Measurements from ENCODE around the gene KPNA6. TPM values are rescaled to one million over a fixed set of nuclear protein-coding genes. Genes with fewer than 3 reads are reported as not detected.

KPNA6 gene
- total and polyA plus RNA-seq, 2 of the 4 experiments (the other 2 are of a cell fraction), result 27.0 to 50.7 TPM

DNA sequence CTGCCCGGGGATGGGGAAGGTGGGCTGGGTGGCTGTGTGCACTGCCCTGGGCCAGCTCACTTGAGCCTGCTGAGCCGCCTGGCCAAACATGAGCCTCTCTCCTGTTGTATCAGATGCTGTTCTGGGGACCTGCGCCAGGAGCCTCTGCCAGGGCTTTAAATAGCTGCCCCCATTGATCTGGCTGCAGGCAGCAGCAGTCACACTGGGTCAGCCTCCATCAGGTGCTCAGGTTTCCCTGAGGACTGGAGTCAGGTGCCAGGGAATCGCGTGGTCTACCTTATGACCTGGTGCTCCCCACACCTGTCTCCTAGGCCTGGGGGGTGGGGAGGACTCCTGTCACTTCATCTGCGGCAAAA, 91.8 kb downstream of the KPNA6 start:
- H3K9ac ChIP-seq (ENCODE audit: low read depth, low read length), result peak overlapping the region; percentile 72
- peak overlapping the region; percentile 63; the same call in 1 of the 2 replicates for H3K4me3 ChIP-seq (ENCODE audit: insufficient read depth, low read depth, low read length)
- peak; percentile 26 for DNase-seq

More for the DNA sequence above, 91.8 kb downstream of the KPNA6 start:
- Histone ChIP-seq H4K20me1 (ENCODE audit: insufficient read depth, low read length) (0 out of 2 replicates have a peak, but pooled peaks cover 3% of the 10 kb centered on the region), H3K27ac (ENCODE audit: insufficient read depth, low read length) (peak overlapping the region; percentile 78; the same call in 1 of the 2 replicates), H3K27me3 (ENCODE audit: control insufficient read depth, insufficient read depth, low read length) (no peaks in the 10 kb centered on the region), H4K8ac (ENCODE audit: low read depth in 2 of 2, low read length in 2 of 2) (peak overlapping the region in 1 of 2 experiments; percentile 88; a peak in 1 of 4 replicates), H3K4ac (ENCODE audit: low read depth, low read length) (peak overlapping the region; percentile 88), H4K91ac (ENCODE audit: insufficient read depth, low read depth, low read length) (no peak overlapping the region; the same call in 1 of the 2 replicates), H2AFZ (replicated peaks; ENCODE audit: low read length, poor library complexity) (peak overlapping the region; percentile 94), H3K23ac (ENCODE audit: low read depth, low read length) (0 out of 2 replicates have a peak overlapping the region, but pooled peaks have one; percentile 13), H3K56ac (ENCODE audit: extremely low read depth, insufficient read depth, low read length) (no peak overlapping the region), H3K9me1 (ENCODE audit: insufficient read depth, low read length) (peaks cover 16% of the 10 kb centered on the region; the same call in 1 of the 2 replicates), H3K9me3 (ENCODE audit: control insufficient read depth, insufficient read depth, low read length) (no peaks in the 10 kb centered on the region), H2BK120ac (ENCODE audit: low read depth, low read length) (peak overlapping the region; percentile 81), H4K5ac (ENCODE audit: low read depth, low read length) (no peak overlapping the region), H3K4me1 (ENCODE audit: control insufficient read depth, insufficient read depth, low read length) (peaks cover 31% of the 10 kb centered on the region), H3K36me3 (ENCODE audit: control insufficient read depth, insufficient read depth, low read length) (peaks cover 37% of the 10 kb centered on the region), H3K79me1 (ENCODE audit: low read depth in 1 of 2, low read length in 2 of 2) (peaks cover under 1 to 49% of the 10 kb centered on the region in 2 experiments; a peak in 2 of 4 replicates), H3K18ac (ENCODE audit: low read depth, low read length) (no peak overlapping the region), H2BK15ac (ENCODE audit: low read depth, low read length) (no peak overlapping the region), H2BK20ac (ENCODE audit: low read depth, low read length) (peak overlapping the region; percentile 2; the same call in 1 of the 2 replicates), H3K14ac (replicated peaks; ENCODE audit: low read depth, low read length) (peak overlapping the region; percentile 75), H2AK5ac (ENCODE audit: low read depth, low read length) (peak overlapping the region; percentile 78), H3K4me2 (ENCODE audit: low read depth, low read length) (peak overlapping the region; percentile 60), H2BK5ac (ENCODE audit: low read depth, low read length, poor library complexity, severe bottlenecking) (peak overlapping the region; percentile 80), H2AK9ac (replicated peaks; ENCODE audit: low read depth, low read length, poor library complexity) (peak overlapping the region; percentile 92)
- in situ Hi-C loops (cut with MboI; ENCODE audit: low sequenced_read_pairs) (no loop called here), intact Hi-C loops (cut with micrococcal nuclease) (no loop called here), dilution Hi-C loops (cut with HindIII; ENCODE audit: low sequenced_read_pairs, unreplicated experiment) (no loop called here)
- BruUV-seq (replicated peaks), result no TSS peak
- ChIA-PET CTCF (interaction anchor here (0.6 to 0.9 kb wide), 2 partner anchors 90 to 185 kb away, joined by 3 read pairs; no protein-coding TSS in a partner anchor), POLR2A (ENCODE audit: unreplicated experiment) (interaction anchor here (0.6 kb wide), 1 partner anchor 184 kb away, joined by 3 read pairs; no protein-coding TSS in a partner anchor)
- TF ChIP-seq POLR2A (IDR thresholded peaks at IDR 0.05; ENCODE audit: low read depth, low read length) (no peak), RAD21 (IDR thresholded peaks at IDR 0.05; ENCODE audit: low read length) (no peak), MAFK (IDR thresholded peaks at IDR 0.05; ENCODE audit: low read depth, low read length) (no peak), NFE2L2 (IDR thresholded peaks at IDR 0.05; ENCODE audit: low read depth, low read length) (no peak), CHD1 (IDR thresholded peaks at IDR 0.05; ENCODE audit: low read depth, low read length) (no peak), SMC3 (IDR thresholded peaks at IDR 0.05; ENCODE audit: low read depth, low read length) (no peak), RCOR1 (IDR thresholded peaks at IDR 0.05; ENCODE audit: insufficient replicate concordance, low read length) (no peak), CEBPB (IDR thresholded peaks at IDR 0.05; ENCODE audit: low read depth, low read length) (no peak), MAZ (IDR thresholded peaks at IDR 0.05; ENCODE audit: borderline replicate concordance, low read depth, low read length) (no peak), RFX5 (IDR thresholded peaks at IDR 0.05; ENCODE audit: low read depth, low read length) (no peak), MXI1 (IDR thresholded peaks at IDR 0.05; ENCODE audit: borderline replicate concordance, low read depth, low read length) (no peak), FOS (IDR thresholded peaks at IDR 0.05; ENCODE audit: low read depth, low read length) (no peak), BHLHE40 (IDR thresholded peaks at IDR 0.05; ENCODE audit: low read depth, low read length) (no peak)
- TF ChIP-seq, protein P1, sequence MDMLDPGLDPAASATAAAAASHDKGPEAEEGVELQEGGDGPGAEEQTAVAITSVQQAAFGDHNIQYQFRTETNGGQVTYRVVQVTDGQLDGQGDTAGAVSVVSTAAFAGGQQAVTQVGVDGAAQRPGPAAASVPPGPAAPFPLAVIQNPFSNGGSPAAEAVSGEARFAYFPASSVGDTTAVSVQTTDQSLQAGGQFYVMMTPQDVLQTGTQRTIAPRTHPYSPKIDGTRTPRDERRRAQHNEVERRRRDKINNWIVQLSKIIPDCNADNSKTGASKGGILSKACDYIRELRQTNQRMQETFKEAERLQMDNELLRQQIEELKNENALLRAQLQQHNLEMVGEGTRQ (IDR thresholded peaks at IDR 0.05; ENCODE audit: low read depth, low read length), result no peak
- TF ChIP-seq, protein P2, sequence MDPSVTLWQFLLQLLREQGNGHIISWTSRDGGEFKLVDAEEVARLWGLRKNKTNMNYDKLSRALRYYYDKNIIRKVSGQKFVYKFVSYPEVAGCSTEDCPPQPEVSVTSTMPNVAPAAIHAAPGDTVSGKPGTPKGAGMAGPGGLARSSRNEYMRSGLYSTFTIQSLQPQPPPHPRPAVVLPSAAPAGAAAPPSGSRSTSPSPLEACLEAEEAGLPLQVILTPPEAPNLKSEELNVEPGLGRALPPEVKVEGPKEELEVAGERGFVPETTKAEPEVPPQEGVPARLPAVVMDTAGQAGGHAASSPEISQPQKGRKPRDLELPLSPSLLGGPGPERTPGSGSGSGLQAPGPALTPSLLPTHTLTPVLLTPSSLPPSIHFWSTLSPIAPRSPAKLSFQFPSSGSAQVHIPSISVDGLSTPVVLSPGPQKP (IDR thresholded peaks at IDR 0.05; ENCODE audit: borderline replicate concordance, low read depth, low read length), result no peak
- TF ChIP-seq, protein P3, sequence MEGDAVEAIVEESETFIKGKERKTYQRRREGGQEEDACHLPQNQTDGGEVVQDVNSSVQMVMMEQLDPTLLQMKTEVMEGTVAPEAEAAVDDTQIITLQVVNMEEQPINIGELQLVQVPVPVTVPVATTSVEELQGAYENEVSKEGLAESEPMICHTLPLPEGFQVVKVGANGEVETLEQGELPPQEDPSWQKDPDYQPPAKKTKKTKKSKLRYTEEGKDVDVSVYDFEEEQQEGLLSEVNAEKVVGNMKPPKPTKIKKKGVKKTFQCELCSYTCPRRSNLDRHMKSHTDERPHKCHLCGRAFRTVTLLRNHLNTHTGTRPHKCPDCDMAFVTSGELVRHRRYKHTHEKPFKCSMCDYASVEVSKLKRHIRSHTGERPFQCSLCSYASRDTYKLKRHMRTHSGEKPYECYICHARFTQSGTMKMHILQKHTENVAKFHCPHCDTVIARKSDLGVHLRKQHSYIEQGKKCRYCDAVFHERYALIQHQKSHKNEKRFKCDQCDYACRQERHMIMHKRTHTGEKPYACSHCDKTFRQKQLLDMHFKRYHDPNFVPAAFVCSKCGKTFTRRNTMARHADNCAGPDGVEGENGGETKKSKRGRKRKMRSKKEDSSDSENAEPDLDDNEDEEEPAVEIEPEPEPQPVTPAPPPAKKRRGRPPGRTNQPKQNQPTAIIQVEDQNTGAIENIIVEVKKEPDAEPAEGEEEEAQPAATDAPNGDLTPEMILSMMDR (conservative IDR thresholded peaks at IDR 0.05; ENCODE audit: low read depth, low read length), result no peak
- WGBS, 2 experiments (ENCODE audit: extremely low coverage in 2 of 2, insufficient read length in 1 of 2), result 39% methylated on average over 2 of the region's 6 CpGs; no CpG with 5 or more reads in 1 of the 2 experiments
- 0 out of 2 replicates have a peak, but pooled peaks have one; percentile 0 for ATAC-seq (ENCODE audit: low read depth)

All from IMR-90 (cell line).